HG03571 (cell line): Measurements from ENCODE around the gene LTF.
"Not testable (repeated sequence)": the region's sequence is repeated elsewhere in the genome, so short reads cannot be mapped to it uniquely, and the experiment has no call there.

Experiments used
- ATAC-seq: cut with Tn5 transposase; IDR thresholded peaks from one replicate; pipeline ENCODE4 v1.9.1; 2021; ENCODE audit not compliant: unreplicated experiment

The LTF gene

GRCh38 chr3:46464326-46465195 lies at the start of gene LTF:
Gene LTF (minus strand): TSS chr3:46464905. CDS start chr3:46464867, 38 bp downstream.
- ATAC-seq = no peak

- ATAC-seq = no peak
These were observed 47.6 kb upstream of the LTF start for GRCh38 chr3:46512191-46512749.

GRCh38 chr3:46509661-46510187 lies 45.0 kb upstream of the LTF start:
- no peak for ATAC-seq

- no peak for ATAC-seq
These were observed 44.3 kb upstream of the LTF start for GRCh38 chr3:46508850-46509591.

GRCh38 chr3:46506526-46506925 lies 41.8 kb upstream of the LTF start:
- no peak for ATAC-seq

GRCh38 chr3:46505953-46506352 lies 41.2 kb upstream of the LTF start:
- ATAC-seq = no peak

- no peak for ATAC-seq
These were observed 40.1 kb upstream of the LTF start for GRCh38 chr3:46504789-46505188.

- no peak for ATAC-seq
These were observed 38.6 kb upstream of the LTF start for GRCh38 chr3:46503200-46503874.

GRCh38 chr3:46501702-46502101 lies 37.0 kb upstream of the LTF start:
- ATAC-seq = no peak

GRCh38 chr3:46500656-46501635 lies 36.2 kb upstream of the LTF start:
- no peak for ATAC-seq

- no peak for ATAC-seq
These were observed 34.3 kb upstream of the LTF start for GRCh38 chr3:46498916-46499519.

- ATAC-seq = no peak
These were observed 33.0 kb upstream of the LTF start, which contains the start of gene RTP3 for GRCh38 chr3:46497556-46498265. Gene RTP3 (plus strand): TSS chr3:46497976. CDS start chr3:46498063, 87 bp downstream.

- no peak for ATAC-seq
These were observed 32.2 kb upstream of the LTF start for GRCh38 chr3:46496746-46497555.

- ATAC-seq = no peak
These were observed 31.3 kb upstream of the LTF start for GRCh38 chr3:46495901-46496456.

- ATAC-seq = not testable (repeated sequence)
These were observed 29.8 kb upstream of the LTF start for GRCh38 chr3:46494491-46494890.

GRCh38 chr3:46492890-46493547 lies 28.3 kb upstream of the LTF start:
- no peak for ATAC-seq
